ENCODE results near the gene ZXDA. TPM values are rescaled to one million over a fixed set of nuclear protein-coding genes. Genes with fewer than 3 reads are reported as not detected.
A peak's percentile ranks its signal among the peaks of the same experiment; 100 is the strongest.
"Not testable (repeated sequence)": the region's sequence is repeated elsewhere in the genome, so short reads cannot be mapped to it uniquely, and the experiment has no call there.

The ZXDA gene
- total RNA-seq, 2 experiments from 2014 or later = 2.0 to 2.4 TPM

GRCh38 chrX:57908972-57909594, 1.2 kb downstream of the ZXDA start:
- Mint-ChIP-seq H3K4me3 (peak overlapping the region; percentile 32), H3K4me1 (ENCODE audit: low read depth) (peaks cover 25% of the 10 kb centered on the region), H3K36me3 (ENCODE audit: low read depth) (peaks cover 17% of the 10 kb centered on the region)
- H3K27ac Mint-ChIP-seq; H3K27me3 Mint-ChIP-seq (ENCODE audit: low read depth); H3K9me3 Mint-ChIP-seq; DNase-seq; CTCF ChIA-PET: not testable (repeated sequence)
- intact Hi-C loops (cut with micrococcal nuclease) = loop anchor here (2.0 kb wide), 1 partner anchor 622 kb away; the partner anchor contains the start of gene FAAH2

- Mint-ChIP-seq H3K36me3 (ENCODE audit: low read depth) (peaks cover 17% of the 10 kb centered on the region), H3K9me3 (peaks cover 6% of the 10 kb centered on the region), H3K27me3 (ENCODE audit: low read depth) (no peaks in the 10 kb centered on the region), H3K4me1 (ENCODE audit: low read depth) (peaks cover 30% of the 10 kb centered on the region), H3K27ac (no peak overlapping the region), H3K4me3 (no peak overlapping the region)
- DNase-seq = no peak
- intact Hi-C loops (cut with micrococcal nuclease) = no loop called here
- CTCF ChIA-PET = interaction anchor here (0.6 kb wide), 1 partner anchor 333 kb away, joined by 3 read pairs; no protein-coding TSS in a partner anchor
Measured at GRCh38 chrX:57906790-57907189, 3.5 kb downstream of the ZXDA start.

- CTCF ChIA-PET = no interaction called here
- Mint-ChIP-seq H3K36me3 (ENCODE audit: low read depth) (peaks cover 16% of the 10 kb centered on the region), H3K4me1 (ENCODE audit: low read depth) (peaks cover 20% of the 10 kb centered on the region), H3K4me3 (no peak overlapping the region), H3K27ac (no peak overlapping the region), H3K9me3 (peaks cover 6% of the 10 kb centered on the region), H3K27me3 (ENCODE audit: low read depth) (no peaks in the 10 kb centered on the region)
- no peak for DNase-seq
- intact Hi-C loops (cut with micrococcal nuclease) = no loop called here
Measured at GRCh38 chrX:57905141-57905540, 5.1 kb downstream of the ZXDA start.

- H3K9me3 Mint-ChIP-seq = peaks cover 6% of the 10 kb centered on the region
- H3K27me3 Mint-ChIP-seq (ENCODE audit: low read depth) = no peaks in the 10 kb centered on the region
- CTCF ChIA-PET = interaction anchor here (0.6 kb wide), 1 partner anchor 868 kb away, joined by 5 read pairs; no protein-coding TSS in a partner anchor
- peaks cover 20% of the 10 kb centered on the region for H3K4me1 Mint-ChIP-seq (ENCODE audit: low read depth)
- no peak overlapping the region for H3K4me3 Mint-ChIP-seq
- no peak overlapping the region for H3K27ac Mint-ChIP-seq
- intact Hi-C loops (cut with micrococcal nuclease) = no loop called here
- DNase-seq = no peak
- peaks cover 16% of the 10 kb centered on the region for H3K36me3 Mint-ChIP-seq (ENCODE audit: low read depth)
Measured at GRCh38 chrX:57904176-57904880, 5.9 kb downstream of the ZXDA start.

- no peak for DNase-seq
- Mint-ChIP-seq H3K27ac (no peak overlapping the region), H3K36me3 (ENCODE audit: low read depth) (peaks cover 16% of the 10 kb centered on the region), H3K4me3 (no peak overlapping the region), H3K4me1 (ENCODE audit: low read depth) (peaks cover 18% of the 10 kb centered on the region), H3K27me3 (ENCODE audit: low read depth) (no peaks in the 10 kb centered on the region), H3K9me3 (peaks cover 8% of the 10 kb centered on the region)
- intact Hi-C loops (cut with micrococcal nuclease) = no loop called here
- CTCF ChIA-PET = no interaction called here
Measured at GRCh38 chrX:57902633-57903032, 7.6 kb downstream of the ZXDA start.

- Mint-ChIP-seq H3K27me3 (ENCODE audit: low read depth) (no peaks in the 10 kb centered on the region), H3K9me3 (peaks cover 12% of the 10 kb centered on the region), H3K4me1 (ENCODE audit: low read depth) (peaks cover 13% of the 10 kb centered on the region), H3K36me3 (ENCODE audit: low read depth) (peaks cover 11% of the 10 kb centered on the region), H3K4me3 (no peak overlapping the region), H3K27ac (no peak overlapping the region)
- intact Hi-C loops (cut with micrococcal nuclease) = no loop called here
- DNase-seq = no peak
- CTCF ChIA-PET = no interaction called here
Measured at GRCh38 chrX:57901466-57901865, 8.8 kb downstream of the ZXDA start.

- no peak overlapping the region for H3K27ac Mint-ChIP-seq
- CTCF ChIA-PET = no interaction called here
- DNase-seq = no peak
Measured at GRCh38 chrX:57900975-57901374, 9.3 kb downstream of the ZXDA start.

GRCh38 chrX:57899906-57900305, 10.4 kb downstream of the ZXDA start:
- intact Hi-C loops (cut with micrococcal nuclease) = no loop called here

More at GRCh38 chrX:57900975-57901374, 9.3 kb downstream of the ZXDA start:
- intact Hi-C loops (cut with micrococcal nuclease) = no loop called here
- no peaks in the 10 kb centered on the region for H3K27me3 Mint-ChIP-seq (ENCODE audit: low read depth)
- H3K9me3 Mint-ChIP-seq = peaks cover 9% of the 10 kb centered on the region
- H3K4me1 Mint-ChIP-seq (ENCODE audit: low read depth) = peaks cover 10% of the 10 kb centered on the region
- no peak overlapping the region for H3K4me3 Mint-ChIP-seq
- peaks cover 8% of the 10 kb centered on the region for H3K36me3 Mint-ChIP-seq (ENCODE audit: low read depth)

GRCh38 chrX:57899064-57899463, 11.2 kb downstream of the ZXDA start:
- no peak overlapping the region for H3K4me3 Mint-ChIP-seq
- no peak for DNase-seq
- H3K27me3 Mint-ChIP-seq (ENCODE audit: low read depth) = no peaks in the 10 kb centered on the region
- intact Hi-C loops (cut with micrococcal nuclease) = no loop called here
- H3K4me1 Mint-ChIP-seq (ENCODE audit: low read depth) = peaks cover 5% of the 10 kb centered on the region
- H3K9me3 Mint-ChIP-seq = peaks cover 15% of the 10 kb centered on the region
- peaks cover 10% of the 10 kb centered on the region for H3K36me3 Mint-ChIP-seq (ENCODE audit: low read depth)
- H3K27ac Mint-ChIP-seq = no peak overlapping the region
- CTCF ChIA-PET = no interaction called here

More at GRCh38 chrX:57899906-57900305, 10.4 kb downstream of the ZXDA start:
- Mint-ChIP-seq H3K9me3 (peaks cover 13% of the 10 kb centered on the region), H3K4me3 (no peak overlapping the region), H3K36me3 (ENCODE audit: low read depth) (peaks cover 8% of the 10 kb centered on the region), H3K27ac (no peak overlapping the region), H3K4me1 (ENCODE audit: low read depth) (peaks cover 5% of the 10 kb centered on the region), H3K27me3 (ENCODE audit: low read depth) (no peaks in the 10 kb centered on the region)
- CTCF ChIA-PET = no interaction called here
- DNase-seq = no peak

GRCh38 chrX:57871463-57871862, 38.8 kb downstream of the ZXDA start:
- intact Hi-C loops (cut with micrococcal nuclease) = no loop called here
- Mint-ChIP-seq H3K9me3 (peaks cover 34% of the 10 kb centered on the region), H3K27ac (no peak overlapping the region), H3K4me1 (ENCODE audit: low read depth) (no peaks in the 10 kb centered on the region), H3K36me3 (ENCODE audit: low read depth) (peaks cover 6% of the 10 kb centered on the region), H3K4me3 (no peak overlapping the region), H3K27me3 (ENCODE audit: low read depth) (no peaks in the 10 kb centered on the region)
- DNase-seq = no peak
- CTCF ChIA-PET = no interaction called here

Other genes with a start within 250 kb of the ZXDA start
- not detected for gene NLRP2B, start 230.2 kb downstream of the ZXDA start, total RNA-seq